Activated T-cell treated with anti-CD3 and anti-CD28 coated beads, Interleukin-2, amount 50 U/mL, for 72 hours (primary cell): ENCODE data around the gene SLC16A11. TPM values are rescaled to one million over a fixed set of nuclear protein-coding genes. Genes with fewer than 3 reads are reported as not detected.

Source experiments
- ATAC-seq, 2 donors: fragments of 150-1000 bp; cut with Tn5 transposase; replicated peaks in 1 of 2; 2 replicates each; pipeline ENCODE4 v1.10.0; 2021; ENCODE audit warnings: moderate library complexity in 2 of 2, mild to moderate bottlenecking in 1 of 2
- DNase-seq, 2 donors: peaks; one replicate each; pipeline ENCODE4 v3.0.0; 2021 to 2022; ENCODE audit warnings: mixed read lengths in 1 of 2
- H3K27ac Mint-ChIP-seq: one replicate; pipeline ENCODE4 v1.8.0; 2022; ENCODE audit warnings: mild to moderate bottlenecking, moderate library complexity, mixed read lengths
- H3K27me3 Mint-ChIP-seq: one replicate; pipeline ENCODE4 v1.8.0; 2022; ENCODE audit warnings: low read depth, mixed read lengths
- H3K36me3 Mint-ChIP-seq, 2 donors: one replicate each; pipeline ENCODE4 v1.8.0; 2022; ENCODE audit warnings: mixed read lengths in 2 of 2, mild to moderate bottlenecking in 1 of 2; ENCODE audit not compliant: insufficient read depth in 2 of 2
- H3K4me1 Mint-ChIP-seq: one replicate; pipeline ENCODE4 v1.8.0; 2022; ENCODE audit warnings: low read depth, mixed read lengths
- H3K4me3 Mint-ChIP-seq, 2 donors: one replicate each; pipeline ENCODE4 v1.8.0; 2022; ENCODE audit warnings: mild to moderate bottlenecking in 2 of 2, mixed read lengths in 2 of 2, moderate library complexity in 2 of 2
- H3K9me3 Mint-ChIP-seq, 2 donors: one replicate each; pipeline ENCODE4 v1.8.0; 2022; ENCODE audit warnings: mixed read lengths in 2 of 2
- total RNA-seq, 2 donors: library from RNA; stranded (reverse); gene quantifications; one replicate each; pipeline ENCODE4 v1.2.3, GENCODE V29; 2022

The SLC16A11 gene
- total RNA-seq, 2 donors from 2014 or later: 2.0 to 2.9 TPM

DNA sequence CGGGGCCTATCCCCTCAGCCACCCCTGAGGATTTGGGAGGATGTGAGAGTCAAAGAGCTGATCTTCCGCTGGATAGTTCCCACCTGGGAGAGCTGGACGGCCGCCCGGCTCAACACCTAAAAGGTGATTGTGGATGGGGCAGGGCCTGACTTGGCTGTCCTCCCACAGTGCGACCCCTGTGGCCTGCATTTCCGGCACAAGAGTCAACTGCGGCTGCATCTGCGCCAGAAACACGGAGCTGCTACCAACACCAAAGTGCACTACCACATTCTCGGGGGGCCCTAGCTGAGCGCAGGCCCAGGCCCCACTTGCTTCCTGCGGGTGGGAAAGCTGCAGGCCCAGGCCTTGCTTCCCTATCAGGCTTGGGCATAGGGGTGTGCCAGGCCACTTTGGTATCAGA is 16.6 kb downstream of the SLC16A11 start:
- ATAC-seq: no peak
- DNase-seq: no peak
- Mint-ChIP-seq H3K4me3 (no peak overlapping the region), H3K27ac (no peak overlapping the region), H3K4me1 (peaks cover 54% of the 10 kb centered on the region), H3K27me3 (no peaks in the 10 kb centered on the region), H3K9me3 (peaks cover 3 to 4% of the 10 kb centered on the region in 2 donors), H3K36me3 (no peaks in the 10 kb centered on the region)

DNA sequence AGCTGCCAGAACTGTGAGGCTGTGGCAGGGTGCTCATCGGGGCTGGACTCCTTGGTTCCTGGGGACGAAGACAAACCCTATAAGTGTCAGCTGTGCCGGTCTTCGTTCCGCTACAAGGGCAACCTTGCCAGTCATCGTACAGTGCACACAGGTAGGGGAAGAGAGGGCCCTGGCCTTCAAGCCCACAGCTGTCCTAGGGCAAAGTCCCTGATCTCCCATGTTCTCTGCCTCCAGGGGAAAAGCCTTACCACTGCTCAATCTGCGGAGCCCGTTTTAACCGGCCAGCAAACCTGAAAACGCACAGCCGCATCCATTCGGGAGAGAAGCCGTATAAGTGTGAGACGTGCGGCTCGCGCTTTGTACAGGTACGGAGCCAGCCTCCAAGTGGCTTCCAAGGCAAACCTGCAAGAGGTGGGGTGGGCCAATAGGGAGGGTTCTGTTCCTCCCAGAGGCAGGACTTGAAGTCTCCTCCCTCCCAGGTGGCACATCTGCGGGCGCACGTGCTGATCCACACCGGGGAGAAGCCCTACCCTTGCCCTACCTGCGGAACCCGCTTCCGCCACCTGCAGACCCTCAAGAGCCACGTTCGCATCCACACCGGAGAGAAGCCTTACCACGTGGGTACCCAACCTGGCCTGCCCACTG is 17.3 kb downstream of the SLC16A11 start:
- ATAC-seq (no peak), DNase-seq (no peak)
- Mint-ChIP-seq H3K36me3 (no peaks in the 10 kb centered on the region), H3K4me1 (peaks cover 54% of the 10 kb centered on the region), H3K27ac (no peak overlapping the region), H3K27me3 (no peaks in the 10 kb centered on the region), H3K9me3 (peaks cover 3 to 4% of the 10 kb centered on the region in 2 donors), H3K4me3 (no peak overlapping the region)

DNA sequence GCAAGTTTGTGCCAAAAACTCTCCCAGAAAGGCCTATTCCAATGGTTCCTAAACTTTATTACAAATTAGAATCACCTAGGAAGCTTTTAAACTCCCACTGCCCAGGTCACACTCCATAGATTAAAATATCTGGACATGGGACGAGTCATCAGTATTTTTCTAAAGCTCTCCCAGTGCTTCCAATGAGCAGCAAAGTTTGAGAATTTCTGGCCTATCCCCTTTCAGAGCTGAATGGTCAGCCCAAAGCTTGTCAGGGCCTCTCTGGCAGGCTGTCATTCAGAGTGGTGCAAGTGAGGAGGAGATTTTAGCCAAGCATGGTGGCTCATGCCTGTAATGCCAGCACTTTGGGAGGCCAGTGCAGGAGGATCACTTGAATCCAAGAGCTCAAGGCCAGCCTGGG is 18.6 kb downstream of the SLC16A11 start:
- Mint-ChIP-seq H3K9me3 (peaks cover 3 to 4% of the 10 kb centered on the region in 2 donors), H3K27ac (no peak overlapping the region), H3K36me3 (no peaks in the 10 kb centered on the region), H3K4me1 (peaks cover 48% of the 10 kb centered on the region), H3K4me3 (no peak overlapping the region), H3K27me3 (no peaks in the 10 kb centered on the region)
- DNase-seq (no peak), ATAC-seq (no peak)

DNA sequence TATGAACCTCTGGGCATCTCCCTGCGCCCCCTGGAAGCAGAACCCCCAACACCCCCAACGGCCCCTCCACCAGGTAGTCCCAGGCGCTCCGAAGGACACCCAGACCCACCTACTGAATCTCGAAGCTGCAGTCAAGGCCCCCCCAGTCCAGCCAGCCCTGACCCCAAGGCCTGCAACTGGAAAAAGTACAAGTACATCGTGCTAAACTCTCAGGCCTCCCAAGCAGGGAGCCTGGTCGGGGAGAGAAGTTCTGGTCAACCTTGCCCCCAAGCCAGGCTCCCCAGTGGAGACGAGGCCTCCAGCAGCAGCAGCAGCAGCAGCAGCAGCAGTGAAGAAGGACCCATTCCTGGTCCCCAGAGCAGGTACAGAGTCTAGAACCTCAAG is 19.5 kb downstream of the SLC16A11 start:
- H3K27me3 Mint-ChIP-seq: no peaks in the 10 kb centered on the region
- H3K4me3 Mint-ChIP-seq: no peak overlapping the region
- H3K36me3 Mint-ChIP-seq: no peaks in the 10 kb centered on the region
- no peak overlapping the region for H3K27ac Mint-ChIP-seq
- peaks cover 0 to 4% of the 10 kb centered on the region in 2 donors for H3K9me3 Mint-ChIP-seq
- no peak for ATAC-seq
- H3K4me1 Mint-ChIP-seq: peaks cover 42% of the 10 kb centered on the region
- DNase-seq: no peak

DNA sequence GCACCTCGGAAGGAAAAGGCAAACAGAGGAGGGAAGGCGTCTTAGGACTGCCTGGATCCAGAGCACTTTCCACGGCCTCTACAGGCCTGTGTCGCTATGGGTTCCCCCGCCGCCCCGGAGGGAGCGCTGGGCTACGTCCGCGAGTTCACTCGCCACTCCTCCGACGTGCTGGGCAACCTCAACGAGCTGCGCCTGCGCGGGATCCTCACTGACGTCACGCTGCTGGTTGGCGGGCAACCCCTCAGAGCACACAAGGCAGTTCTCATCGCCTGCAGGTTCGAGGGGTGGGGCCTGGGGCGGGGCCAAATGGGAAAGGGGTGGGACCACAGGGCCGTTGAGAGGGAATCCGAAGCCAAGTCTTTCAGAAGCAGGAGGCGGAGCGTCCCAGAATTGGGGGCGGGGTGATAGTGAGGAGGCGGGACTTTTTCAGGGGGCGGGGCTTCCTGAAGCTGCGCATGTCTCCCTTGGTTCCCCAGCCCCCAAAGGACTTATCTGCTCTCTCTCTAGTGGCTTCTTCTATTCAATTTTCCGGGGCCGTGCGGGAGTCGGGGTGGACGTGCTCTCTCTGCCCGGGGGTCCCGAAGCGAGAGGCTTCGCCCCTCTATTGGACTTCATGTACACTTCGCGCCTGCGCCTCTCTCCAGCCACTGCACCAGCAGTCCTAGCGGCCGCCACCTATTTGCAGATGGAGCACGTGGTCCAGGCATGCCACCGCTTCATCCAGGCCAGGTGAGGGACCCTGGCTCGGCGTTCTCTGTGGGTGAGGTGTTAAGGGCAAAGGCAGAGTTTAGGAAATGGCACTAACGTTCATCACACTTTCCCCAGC is 20.1 kb downstream of the SLC16A11 start:
- H3K36me3 Mint-ChIP-seq: no peaks in the 10 kb centered on the region
- H3K4me3 Mint-ChIP-seq: peak overlapping the region; percentile 76 to 83
- peak; percentile 79 to 81 for ATAC-seq
- H3K27me3 Mint-ChIP-seq: no peaks in the 10 kb centered on the region
- H3K27ac Mint-ChIP-seq: peak overlapping the region; percentile 55
- peaks cover 42% of the 10 kb centered on the region for H3K4me1 Mint-ChIP-seq
- no peaks in the 10 kb centered on the region for H3K9me3 Mint-ChIP-seq
- peak; percentile 97 for DNase-seq

DNA sequence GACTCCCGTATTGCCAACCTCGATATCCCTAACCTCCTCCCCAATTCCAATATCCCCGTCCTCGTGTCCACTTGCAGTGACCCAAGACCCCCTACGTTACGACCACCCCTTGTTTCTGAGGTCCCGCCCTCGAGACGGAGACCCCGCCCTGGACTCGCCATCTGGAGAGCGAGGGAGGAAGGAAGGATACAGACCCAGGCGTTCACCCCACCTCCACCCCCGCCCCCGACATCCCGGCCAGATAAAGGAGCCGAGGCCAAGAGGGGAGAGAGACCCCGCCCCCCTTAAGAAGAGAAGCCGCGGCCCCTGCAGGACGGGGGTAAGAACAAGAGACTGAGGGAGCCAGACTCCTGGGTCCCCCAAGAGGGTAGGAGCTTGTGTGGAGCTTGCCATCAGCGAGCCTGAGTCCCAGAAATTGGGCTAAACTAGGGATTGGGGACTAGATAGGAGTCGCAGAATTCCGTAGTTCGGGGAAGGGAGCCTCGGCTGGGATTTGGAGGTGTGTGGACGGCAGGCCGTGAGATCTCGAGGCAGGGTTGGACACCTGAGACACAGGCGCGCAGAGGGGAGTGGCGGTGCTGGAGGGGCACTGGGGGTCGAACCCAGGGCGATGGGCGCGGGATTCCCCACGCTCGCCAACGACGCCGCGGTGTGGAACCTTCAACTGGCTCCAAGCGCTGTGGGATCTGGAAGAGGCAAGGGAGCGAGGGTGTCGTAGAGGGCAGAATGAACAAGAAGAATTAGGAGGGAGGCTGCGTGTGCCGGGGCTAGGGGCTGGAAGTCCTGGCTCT is 20.9 kb downstream of the SLC16A11 start, which contains the start of gene BCL6B:
TSS of gene BCL6B (plus strand) at position 270 of the 791 bp plus-strand sequence. CDS start 622 bp downstream, outside the sequence.
- no peaks in the 10 kb centered on the region for H3K27me3 Mint-ChIP-seq
- H3K4me3 Mint-ChIP-seq: peak within 1 kb of the TSS; percentile 76 to 83
- no peak for DNase-seq
- peak within 1 kb of the TSS; percentile 55 for H3K27ac Mint-ChIP-seq
- H3K4me1 Mint-ChIP-seq: peaks cover 48% of the 10 kb centered on the region
- H3K36me3 Mint-ChIP-seq: no peaks in the 10 kb centered on the region
- H3K9me3 Mint-ChIP-seq: no peaks in the 10 kb centered on the region
- no peak for ATAC-seq

DNA sequence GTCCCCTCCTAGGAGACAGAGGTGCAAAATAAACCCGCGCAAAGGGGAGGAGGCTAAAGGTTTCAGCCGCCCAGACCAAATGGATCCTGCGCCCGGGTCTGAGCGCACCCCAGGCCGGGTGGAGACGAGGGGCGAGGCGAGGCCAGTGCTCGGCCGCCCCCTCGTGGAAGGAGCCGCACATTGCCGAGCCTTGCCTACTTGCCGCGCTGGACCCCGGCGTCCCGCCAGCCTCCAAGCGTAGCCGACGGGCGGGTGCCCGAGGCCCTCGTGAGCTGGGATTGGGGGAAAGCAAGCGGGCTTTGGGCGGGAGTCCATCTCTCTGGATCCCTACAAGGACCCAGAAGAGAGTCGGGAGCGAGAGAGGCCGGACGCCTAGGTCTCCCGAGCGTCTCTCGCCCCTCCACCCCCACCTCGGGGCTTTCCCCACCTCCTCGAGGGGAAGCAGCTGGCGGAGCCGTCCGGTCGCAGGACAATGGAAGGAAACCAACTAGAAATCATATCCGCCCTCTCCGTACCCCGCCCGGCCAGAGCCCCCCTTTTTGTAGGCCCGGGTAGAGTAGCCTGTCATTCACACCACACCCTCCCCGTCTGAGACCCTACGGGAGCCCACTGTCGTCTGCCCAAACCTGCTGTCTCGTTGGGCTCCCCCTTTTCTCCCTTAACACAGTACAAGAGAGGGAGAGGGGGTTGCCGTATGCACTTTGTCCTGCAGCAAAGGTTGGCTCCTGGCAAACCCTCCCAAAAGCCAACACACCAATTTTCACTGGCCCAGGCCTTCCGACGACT is 21.7 kb downstream of the SLC16A11 start:
- DNase-seq (peak; percentile 87 to 93), ATAC-seq (peak; percentile 76)
- H3K4me3 Mint-ChIP-seq: peak overlapping the region; percentile 76 to 83
- H3K27me3 Mint-ChIP-seq: no peaks in the 10 kb centered on the region
- H3K4me1 Mint-ChIP-seq: peaks cover 56% of the 10 kb centered on the region
- peaks cover 0 to 3% of the 10 kb centered on the region in 2 donors for H3K36me3 Mint-ChIP-seq
- H3K9me3 Mint-ChIP-seq: no peaks in the 10 kb centered on the region
- H3K27ac Mint-ChIP-seq: no peak overlapping the region

DNA sequence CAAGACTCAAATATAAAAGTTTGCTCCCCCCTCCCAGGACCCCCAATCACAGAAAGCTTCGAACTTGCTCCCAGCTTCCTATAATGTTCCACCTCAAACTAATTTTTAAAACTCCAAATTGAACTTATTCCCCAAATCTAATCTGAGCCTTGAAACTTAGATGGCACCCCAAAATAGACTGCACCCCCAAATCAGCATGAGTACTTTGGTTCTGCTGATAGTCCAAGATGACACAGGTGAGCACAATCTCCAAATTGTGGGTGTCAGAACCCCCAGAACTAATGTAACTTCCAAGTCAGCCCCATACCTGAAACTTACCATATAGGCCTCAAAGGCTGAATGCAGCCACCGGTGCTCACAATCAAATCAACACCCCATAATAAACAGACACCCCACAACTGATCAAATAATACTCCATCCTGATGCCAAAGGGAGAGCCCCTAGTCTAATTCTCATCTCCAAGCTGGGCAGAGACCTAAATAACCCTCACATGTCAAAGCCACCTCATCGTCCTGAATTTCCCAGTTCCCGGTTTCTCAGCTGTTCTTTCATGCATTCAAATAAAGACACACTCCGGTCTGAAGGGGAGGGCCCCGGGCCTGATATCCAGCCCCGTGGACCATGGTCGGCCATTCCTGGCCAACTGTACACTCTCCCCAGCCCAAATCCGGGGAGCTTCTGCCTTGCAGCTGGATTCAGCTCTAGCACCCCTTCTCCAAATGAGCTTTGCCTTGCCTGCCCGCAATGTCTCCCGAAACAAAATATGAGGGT is 22.8 kb downstream of the SLC16A11 start:
- peak overlapping the region; percentile 5 for H3K27ac Mint-ChIP-seq
- no peaks in the 10 kb centered on the region for H3K27me3 Mint-ChIP-seq
- peaks cover 67% of the 10 kb centered on the region for H3K4me1 Mint-ChIP-seq

DNA sequence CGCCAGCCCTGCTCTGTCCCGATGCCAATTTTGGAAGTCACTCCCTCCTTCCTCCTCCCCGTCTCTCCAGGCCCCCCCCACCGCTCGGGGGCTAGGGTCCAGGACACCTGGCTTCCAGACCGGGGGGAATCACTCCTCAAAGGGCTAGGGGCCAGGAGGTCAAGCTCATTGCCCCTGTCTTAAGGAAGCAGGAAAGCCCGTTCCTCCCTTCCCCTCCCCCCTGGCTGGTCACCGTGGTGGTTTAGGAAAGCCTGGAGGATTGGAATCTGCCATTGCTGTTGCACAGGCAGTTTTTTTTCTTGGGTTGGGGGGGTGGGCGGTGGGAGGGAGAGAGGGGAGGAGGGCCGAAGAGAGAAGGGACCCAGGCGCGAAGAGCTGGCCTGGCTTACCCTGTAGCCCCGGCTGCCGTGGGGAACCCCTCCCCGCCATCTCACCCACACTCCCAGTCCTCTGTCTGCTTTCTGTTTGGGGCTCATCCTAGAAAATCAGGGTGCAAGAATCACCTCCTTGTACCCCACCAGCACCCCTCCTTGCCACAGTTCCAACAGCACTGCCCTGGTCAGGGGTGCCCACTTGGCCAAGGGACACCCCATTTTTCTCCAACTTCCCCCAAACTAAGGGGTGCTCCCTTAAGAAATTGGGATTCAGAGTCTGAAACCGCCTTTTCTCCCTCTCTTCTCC is 23.9 kb downstream of the SLC16A11 start:
- Mint-ChIP-seq H3K4me1 (peaks cover 75% of the 10 kb centered on the region), H3K4me3 (no peak overlapping the region)

More for the DNA sequence above, 22.8 kb downstream of the SLC16A11 start:
- H3K9me3 Mint-ChIP-seq: no peaks in the 10 kb centered on the region
- DNase-seq (no peak), ATAC-seq (no peak)
- peak overlapping the region; percentile 76 to 83 for H3K4me3 Mint-ChIP-seq
- peaks cover 0 to 5% of the 10 kb centered on the region in 2 donors for H3K36me3 Mint-ChIP-seq

DNA sequence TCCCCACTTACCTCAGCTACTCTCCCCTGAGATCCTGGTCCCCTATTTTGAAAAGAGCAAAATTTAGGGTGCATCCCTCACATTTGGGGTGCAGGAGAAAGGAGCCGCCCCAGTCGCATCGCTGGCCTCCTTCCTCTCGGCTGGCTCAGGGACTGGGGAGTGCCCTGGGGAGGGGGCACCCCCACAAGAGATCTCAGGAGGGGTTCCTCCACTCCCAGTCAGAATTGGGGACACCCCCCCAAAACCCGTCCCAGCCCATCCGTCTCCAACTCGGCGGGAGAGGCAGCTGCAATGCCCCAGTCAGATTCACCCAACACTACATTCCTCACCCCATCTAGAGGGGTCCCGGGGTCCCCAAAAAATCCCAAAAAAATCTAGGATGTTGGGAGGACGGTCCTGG is 24.5 kb downstream of the SLC16A11 start:
- Mint-ChIP-seq H3K36me3 (peaks cover 2 to 5% of the 10 kb centered on the region in 2 donors), H3K4me3 (no peak overlapping the region), H3K4me1 (peaks cover 72% of the 10 kb centered on the region), H3K9me3 (no peaks in the 10 kb centered on the region), H3K27ac (no peak overlapping the region), H3K27me3 (no peaks in the 10 kb centered on the region)
- DNase-seq: no peak
- no peak for ATAC-seq

More for the DNA sequence above, 23.9 kb downstream of the SLC16A11 start:
- Mint-ChIP-seq H3K27me3 (no peaks in the 10 kb centered on the region), H3K9me3 (no peaks in the 10 kb centered on the region), H3K36me3 (peaks cover 0 to 5% of the 10 kb centered on the region in 2 donors), H3K27ac (no peak overlapping the region)
- ATAC-seq (no peak), DNase-seq (no peak)

DNA sequence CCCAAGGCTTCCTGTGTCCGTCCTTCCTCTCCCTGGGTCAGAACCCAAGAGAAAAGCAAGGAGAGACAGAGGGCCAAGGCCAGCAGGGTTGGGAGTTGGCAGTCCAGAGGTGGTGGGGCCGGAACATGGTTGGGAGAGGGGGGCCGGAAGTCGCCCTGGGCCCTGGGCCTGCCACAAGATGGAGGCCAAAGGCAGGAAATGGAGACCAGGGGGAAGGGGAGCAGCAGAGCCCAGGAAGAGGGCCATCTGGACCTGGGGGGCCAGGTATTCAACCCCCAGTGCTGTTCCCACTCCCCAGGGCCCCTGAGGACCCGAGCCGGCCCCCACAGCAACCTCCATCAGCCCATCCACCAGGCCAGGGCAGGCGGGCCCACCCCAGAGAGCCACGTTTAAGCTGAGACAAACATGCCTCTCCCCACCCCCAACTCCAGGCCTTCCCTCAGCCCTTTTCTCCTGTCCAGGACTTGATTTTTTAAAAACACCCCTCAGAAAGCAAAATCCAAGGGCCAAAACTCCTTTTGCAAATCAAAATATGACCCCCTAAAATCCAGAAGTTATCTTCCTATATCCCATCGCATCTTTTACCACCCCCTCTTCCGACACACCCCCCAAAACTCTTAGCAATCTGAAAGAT is 25.4 kb downstream of the SLC16A11 start:
- H3K9me3 Mint-ChIP-seq: no peaks in the 10 kb centered on the region
- peak overlapping the region in 1 of 2 donors; percentile 92 for H3K4me3 Mint-ChIP-seq
- DNase-seq: no peak
- no peaks in the 10 kb centered on the region for H3K27me3 Mint-ChIP-seq
- no peak overlapping the region for H3K27ac Mint-ChIP-seq
- H3K36me3 Mint-ChIP-seq: peaks cover 8 to 13% of the 10 kb centered on the region in 2 donors
- peaks cover 65% of the 10 kb centered on the region for H3K4me1 Mint-ChIP-seq
- ATAC-seq: no peak
